ENCODE results near the gene PLLP.
"Not testable (repeated sequence)": the region's sequence is repeated elsewhere in the genome, so short reads cannot be mapped to it uniquely, and the experiment has no call there.

Gene PLLP

DNA sequence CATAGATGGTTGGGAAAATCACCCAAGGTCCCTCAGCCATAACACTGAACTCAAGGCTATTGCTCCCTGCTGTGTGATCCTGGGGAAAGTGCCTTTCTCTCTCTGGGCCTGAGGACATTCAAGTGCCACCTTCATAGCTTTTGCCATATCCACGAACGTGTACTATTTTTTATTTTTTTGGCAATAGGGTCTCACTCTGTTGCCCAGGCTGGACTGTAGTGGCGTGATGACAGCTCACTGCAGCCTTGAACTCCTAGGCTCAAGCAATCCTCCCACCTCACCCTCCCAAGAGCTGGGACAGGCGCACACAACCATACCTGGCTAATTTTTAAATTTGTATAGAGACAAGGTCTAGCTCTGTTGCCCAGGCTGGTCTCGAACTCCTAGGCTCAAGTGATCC, 10.6 kb downstream of the PLLP start:
- no peak for DNase-seq (ENCODE audit: low spot score)

GRCh38 chr16:57273359-57273758, 11.1 kb downstream of the PLLP start:
- no peak for DNase-seq (ENCODE audit: low spot score)

GRCh38 chr16:57271867-57272495, 12.5 kb downstream of the PLLP start:
- DNase-seq (ENCODE audit: low spot score): no peak

- DNase-seq (ENCODE audit: low spot score): no peak
Measured at GRCh38 chr16:57271063-57271345, 13.5 kb downstream of the PLLP start.

DNA sequence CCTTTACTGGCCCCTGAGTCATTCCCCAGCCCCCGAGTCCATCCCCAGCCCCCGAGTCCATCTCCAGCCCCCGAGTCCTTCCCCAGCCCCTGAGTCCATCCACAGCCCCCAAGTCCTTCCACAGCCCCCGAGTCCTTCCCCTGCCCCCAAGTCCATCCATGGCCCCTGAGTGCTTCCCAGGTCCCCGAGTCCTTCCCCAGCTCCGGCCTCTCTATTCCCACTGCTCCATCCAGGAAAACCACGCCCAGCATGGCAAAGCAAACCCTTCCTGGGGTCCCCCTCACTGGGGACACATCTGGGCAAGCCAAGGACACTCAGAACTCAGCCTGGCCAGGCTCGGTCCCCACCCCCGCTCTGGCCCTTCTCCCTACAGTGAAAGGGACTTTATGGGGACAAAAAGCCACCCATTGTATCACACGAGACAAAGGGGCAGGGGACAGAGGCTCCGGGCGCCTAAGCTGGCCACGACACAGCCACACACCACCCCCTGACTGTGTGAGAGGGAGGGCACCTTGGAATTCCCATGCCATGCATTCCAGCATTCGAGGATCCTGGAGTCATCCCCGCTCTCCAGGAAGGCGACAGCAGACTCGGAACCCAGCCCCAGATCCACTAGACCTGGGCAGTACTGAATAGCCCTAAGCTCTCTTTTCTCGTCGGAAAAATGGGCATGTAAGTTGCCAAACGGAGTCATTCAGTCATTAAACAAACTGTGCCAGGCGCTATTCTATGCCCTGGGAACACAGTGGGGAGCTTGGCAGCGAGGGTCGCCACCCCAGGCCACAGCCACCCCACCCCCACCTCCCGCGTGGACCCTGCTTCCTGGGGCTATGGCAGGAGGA, 14.0 kb downstream of the PLLP start:
- no peak for DNase-seq (ENCODE audit: low spot score)

- no peak for DNase-seq (ENCODE audit: low spot score)
Measured at GRCh38 chr16:57268804-57269800, 15.4 kb downstream of the PLLP start.

DNA sequence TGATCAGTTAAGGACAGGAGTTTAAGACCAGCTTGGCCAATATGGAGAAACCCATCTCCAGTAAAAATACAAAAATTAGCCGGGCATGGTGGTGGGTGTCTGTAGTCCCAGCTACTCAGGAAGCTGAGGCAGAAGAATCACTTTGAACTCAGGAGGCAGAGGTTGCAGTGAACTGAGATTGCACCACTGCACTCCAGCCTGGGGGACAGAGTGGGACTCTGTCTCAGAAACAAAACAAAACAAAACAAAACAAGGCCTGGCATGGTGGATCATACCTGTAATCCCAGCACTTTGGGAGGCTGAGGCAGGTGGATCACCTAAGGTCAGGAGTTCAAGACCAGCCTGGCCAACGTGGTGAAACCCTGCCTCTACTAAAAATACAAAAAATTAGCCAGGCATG, 17.1 kb downstream of the PLLP start:
- DNase-seq (ENCODE audit: low spot score): not testable (repeated sequence)

DNA sequence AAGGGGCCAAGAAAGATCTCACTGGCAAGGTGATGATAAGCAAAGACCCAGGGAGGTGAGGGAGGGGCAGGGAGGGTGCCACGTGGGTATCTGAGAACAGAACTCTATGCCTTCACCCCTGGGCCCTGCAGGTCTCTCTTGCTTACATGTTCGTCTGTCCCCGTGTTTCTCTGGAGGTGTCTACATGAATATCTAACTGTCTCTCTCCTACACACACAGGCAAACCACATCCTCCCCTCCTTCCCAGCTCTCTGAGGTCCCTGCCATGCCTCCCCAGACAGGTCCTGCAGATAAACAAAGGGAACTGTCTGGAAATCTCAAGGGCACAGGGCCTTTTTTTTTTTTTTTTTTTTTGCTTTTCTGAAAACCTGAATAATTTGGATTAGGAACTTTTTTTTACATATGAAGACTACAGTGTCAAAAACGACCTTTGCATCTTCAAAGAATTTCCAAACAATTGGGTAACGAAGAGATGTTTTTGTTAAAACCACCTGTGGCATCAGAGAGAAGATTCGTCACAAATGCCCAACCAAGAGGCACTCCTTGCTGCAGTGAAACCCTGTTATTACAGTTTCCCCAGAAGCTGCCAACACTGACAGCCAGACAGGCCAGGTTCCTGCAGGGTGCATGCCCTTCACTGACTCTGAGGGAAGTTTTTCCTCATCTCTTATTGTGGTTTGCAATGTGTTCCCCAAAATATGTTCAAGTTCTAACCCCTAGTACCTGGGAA, 17.8 kb downstream of the PLLP start:
- DNase-seq (ENCODE audit: low spot score): peak; percentile 38

DNA sequence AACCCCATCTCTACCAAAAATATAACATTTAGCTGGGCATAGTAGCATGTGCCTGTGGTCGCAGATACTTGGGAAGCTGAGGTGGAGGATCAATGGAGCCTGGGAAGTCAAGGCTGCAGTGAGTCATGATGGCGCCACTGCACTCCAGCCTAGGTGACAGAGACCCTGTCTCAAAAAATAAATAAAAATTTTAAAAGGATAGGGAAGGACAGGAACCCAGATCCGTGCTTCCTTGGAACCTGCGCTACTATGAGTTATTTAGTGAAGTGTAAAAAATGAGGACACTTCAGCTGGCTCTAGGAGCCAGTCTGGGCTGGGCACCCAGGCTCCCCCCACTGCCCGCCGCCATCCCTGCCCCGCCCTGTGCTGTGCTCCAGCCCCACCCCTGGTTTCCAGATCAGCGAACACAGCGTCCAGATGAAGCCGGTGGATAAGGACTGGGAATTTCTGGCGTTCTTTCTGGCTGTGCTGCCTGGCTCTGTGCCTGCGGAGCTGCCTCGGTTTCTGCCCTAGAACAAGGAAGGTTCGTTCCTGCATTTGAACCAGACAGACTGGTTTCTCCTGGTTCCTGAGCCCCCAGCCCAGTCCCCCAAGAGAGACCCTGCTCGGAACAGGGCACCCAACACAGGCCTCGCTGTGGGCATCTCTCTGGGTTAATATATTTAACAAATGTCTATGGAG, 18.5 kb downstream of the PLLP start:
- DNase-seq (ENCODE audit: low spot score): no peak

DNA sequence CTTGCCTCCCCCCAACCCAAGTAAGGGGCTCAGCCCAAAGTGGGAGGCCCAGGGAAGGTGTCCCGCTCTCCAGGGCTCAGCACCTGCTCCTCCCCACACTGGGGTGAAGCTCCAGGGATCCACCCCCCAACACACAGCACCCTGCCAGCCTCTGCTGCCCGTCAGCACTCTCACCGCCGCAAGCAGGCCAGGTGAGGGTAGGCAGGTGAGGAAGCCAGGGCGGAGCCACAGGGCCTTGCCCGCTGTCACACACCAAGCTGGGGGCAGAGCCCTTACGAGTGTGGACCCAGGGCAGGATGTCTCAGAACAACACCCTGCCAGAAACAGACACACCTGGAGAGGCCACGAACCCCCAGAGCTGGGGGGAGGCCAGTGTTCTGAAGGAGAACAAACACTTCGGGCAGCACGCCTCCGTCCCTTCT, 19.5 kb downstream of the PLLP start:
- no peak for DNase-seq (ENCODE audit: low spot score)

DNA sequence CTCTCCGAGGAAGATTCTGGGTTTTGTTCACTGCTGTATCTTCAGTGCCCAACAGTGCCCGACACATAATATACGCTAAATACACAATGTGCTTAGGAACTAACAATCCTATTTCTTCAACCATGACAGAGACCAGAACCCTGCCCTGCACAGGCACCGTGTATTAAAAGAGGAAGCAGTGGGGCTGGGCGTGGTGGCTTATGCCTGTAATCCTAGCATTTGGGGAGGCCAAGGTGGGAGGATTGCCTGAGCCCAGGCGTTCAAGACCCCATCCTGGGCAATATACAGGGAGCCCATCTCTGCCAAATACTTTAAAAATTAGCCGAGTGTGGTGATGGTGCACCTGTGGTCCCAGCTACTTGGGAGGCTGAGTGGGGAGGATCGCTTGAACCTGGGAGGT, 20.1 kb downstream of the PLLP start:
- no peak for DNase-seq (ENCODE audit: low spot score)

DNA sequence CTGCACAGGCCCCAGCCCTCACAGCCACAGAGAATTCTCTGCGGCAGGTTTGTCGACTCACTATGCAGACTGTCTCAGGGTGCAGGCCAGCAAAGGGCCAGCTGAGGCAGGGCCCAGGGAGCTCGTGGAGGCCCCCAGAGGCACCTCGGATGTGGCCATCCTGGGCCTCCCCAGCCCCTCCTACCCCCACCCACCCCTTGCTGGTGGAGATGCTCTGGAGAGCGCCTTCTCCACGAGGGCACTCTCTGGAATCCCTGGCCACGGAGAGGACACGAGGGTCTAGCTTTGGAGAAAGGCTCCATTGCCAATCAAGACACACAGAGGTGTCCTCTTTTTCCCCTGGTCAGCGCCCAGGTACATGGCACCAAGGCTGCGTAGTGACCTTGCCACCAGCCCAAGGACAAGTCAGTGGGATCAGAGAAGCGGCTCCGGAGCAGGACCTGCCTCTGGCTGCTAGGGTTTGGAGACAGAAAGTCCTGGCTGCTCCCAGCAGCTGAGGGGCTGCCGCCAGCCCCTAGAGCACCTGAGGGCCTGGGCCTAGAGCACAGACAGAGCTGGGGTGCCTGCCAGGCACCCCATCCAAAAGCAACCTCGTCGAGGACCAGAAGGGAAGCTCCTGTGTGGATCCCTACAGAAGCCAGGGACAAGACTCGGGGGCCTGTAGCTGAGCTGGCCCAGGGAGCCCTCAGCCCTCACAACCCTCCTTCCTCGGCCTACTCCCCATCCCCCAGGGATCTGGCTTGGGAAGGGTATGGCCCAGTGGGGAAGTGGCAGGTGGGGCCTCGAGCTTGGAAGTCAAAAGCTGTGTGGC, 20.7 kb downstream of the PLLP start:
- DNase-seq (ENCODE audit: low spot score): no peak

DNA sequence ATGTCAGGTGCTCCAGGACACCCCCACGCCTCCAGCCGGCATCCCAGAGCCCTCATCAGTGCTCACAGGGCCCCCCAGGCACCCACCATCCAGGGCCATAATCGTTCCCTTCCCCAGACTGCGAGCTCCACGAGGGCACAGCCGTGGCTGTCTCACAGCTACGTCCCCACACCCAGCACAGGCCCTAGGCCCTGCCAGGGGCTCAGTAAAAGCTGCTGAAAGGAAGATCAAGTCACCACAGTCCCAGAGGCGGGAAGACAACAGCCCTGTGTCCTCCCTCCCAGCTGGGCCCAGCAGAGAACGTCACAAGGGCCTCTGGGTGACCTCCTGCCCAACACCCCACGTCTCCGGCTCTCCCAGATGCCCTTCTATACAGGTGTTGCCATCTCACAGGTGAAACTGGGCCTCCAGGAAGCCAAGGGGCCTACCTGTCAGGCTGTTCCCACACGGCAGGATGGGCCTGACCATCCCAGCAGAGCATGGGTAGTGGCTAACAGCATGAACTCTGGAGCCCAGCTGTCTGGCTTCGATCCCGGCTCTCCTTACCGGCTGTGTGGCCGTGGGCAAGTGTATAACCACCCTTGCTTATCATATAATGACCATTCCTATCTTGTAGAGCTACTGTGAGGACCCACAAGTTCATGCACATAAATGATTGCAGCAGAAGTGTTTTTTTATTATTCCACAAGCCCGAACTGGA, 21.5 kb downstream of the PLLP start:
- no peak for DNase-seq (ENCODE audit: low spot score)

DNA sequence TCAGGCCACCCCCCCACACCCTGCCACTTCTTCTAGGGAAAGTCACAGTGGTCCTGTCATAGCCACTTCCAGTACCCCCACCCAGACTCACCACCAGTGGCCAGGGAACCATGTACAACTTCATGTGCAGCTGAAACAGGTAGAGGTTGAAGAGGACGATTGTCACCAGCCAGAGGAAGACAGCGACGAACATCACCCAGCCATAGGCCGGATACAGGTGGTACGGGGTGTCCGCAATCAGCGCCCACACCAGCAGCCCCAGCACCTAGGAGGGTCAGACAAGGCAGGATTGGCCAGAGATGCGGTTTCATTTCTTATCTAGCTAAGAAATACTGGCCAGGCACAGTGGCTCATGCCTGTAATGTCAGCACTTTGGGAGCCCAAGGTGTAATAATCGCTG, 22.7 kb downstream of the PLLP start:
- DNase-seq (ENCODE audit: low spot score): no peak

GRCh38 chr16:57260294-57260929, 24.1 kb downstream of the PLLP start:
- DNase-seq (ENCODE audit: low spot score): peak; percentile 40

- no peak for DNase-seq (ENCODE audit: low spot score)
Measured at GRCh38 chr16:57258910-57259475, 25.5 kb downstream of the PLLP start.

GRCh38 chr16:57258226-57258909, 26.1 kb downstream of the PLLP start:
- DNase-seq (ENCODE audit: low spot score): no peak

DNA sequence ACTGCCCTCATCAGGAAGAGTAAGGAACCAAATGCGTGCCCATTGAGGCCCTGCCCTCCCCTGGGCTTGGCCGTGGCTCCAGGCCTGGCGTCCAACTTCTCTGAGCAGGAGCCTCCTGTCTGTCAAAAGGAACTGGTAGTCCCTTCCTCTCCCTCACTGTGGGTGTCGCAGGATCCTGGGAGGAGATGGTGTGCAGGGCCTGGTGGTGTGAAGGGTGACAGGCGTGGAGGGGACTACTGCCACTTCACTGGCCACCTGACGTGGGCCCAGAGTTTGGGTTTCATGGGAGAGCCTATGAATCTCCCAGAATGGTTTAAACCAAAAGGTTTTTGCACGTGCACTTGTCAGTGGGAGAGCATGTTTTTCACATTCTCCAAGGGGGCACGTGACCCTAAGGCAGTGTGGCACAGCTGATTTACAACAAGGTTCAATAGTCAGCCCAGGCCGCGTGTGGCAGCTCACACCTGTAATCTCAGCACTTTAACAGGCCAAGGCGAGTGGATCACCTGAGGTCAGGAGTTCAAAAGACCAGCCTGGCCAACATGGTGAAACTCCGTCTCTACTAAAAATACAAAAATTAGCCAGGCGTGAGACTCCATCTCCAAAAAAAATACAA, 26.9 kb downstream of the PLLP start:
- no peak for DNase-seq (ENCODE audit: low spot score)

All from CD4-positive, alpha-beta T cell treated with Interleukin-2 at 100 ng/mL for 4 hours (primary cell).